ENCODE results near the gene ZNF665.
"Not testable (repeated sequence)": the region's sequence is repeated elsewhere in the genome, so short reads cannot be mapped to it uniquely, and the experiment has no call there.

ZNF665 gene

GRCh38 chr19:53192771-53193534 lies at the start of gene ZNF665:
ZNF665 (minus strand) TSS chr19:53193358; CDS start chr19:53182898, 10,460 bp downstream.
- no peaks in the 10 kb centered on the region for H3K9me3 ChIP-seq (ENCODE audit: control insufficient read depth, low read length)
- no peaks in the 10 kb centered on the region for H3K36me3 ChIP-seq (ENCODE audit: control insufficient read depth, insufficient read depth, low read length)
- peak within 1 kb of the TSS; percentile 93 for H3K9ac ChIP-seq (ENCODE audit: low read length)
- H3K4me3 ChIP-seq (ENCODE audit: low read length) = peak within 1 kb of the TSS; percentile 83
- peaks cover 18% of the 10 kb centered on the region for H3K4me1 ChIP-seq (ENCODE audit: control insufficient read depth, insufficient read depth, low read length)
- no peaks in the 10 kb centered on the region for H3K27me3 ChIP-seq (ENCODE audit: control insufficient read depth, insufficient read depth, low read length)

GRCh38 chr19:53237114-53237777 lies 44.1 kb upstream of the ZNF665 start:
- no peaks in the 10 kb centered on the region for H3K36me3 ChIP-seq (ENCODE audit: control insufficient read depth, insufficient read depth, low read length)
- H3K4me1 ChIP-seq (ENCODE audit: control insufficient read depth, insufficient read depth, low read length) = no peaks in the 10 kb centered on the region
- peaks cover 21% of the 10 kb centered on the region for H3K9me3 ChIP-seq (ENCODE audit: control insufficient read depth, low read length)
- no peak overlapping the region for H3K9ac ChIP-seq (ENCODE audit: low read length)
- H3K4me3 ChIP-seq (ENCODE audit: low read length) = no peak overlapping the region
- H3K27me3 ChIP-seq (ENCODE audit: control insufficient read depth, insufficient read depth, low read length) = no peaks in the 10 kb centered on the region

- Histone ChIP-seq H3K9ac (ENCODE audit: low read length) (no peak overlapping the region), H3K4me3 (ENCODE audit: low read length) (no peak overlapping the region), H3K9me3 (ENCODE audit: control insufficient read depth, low read length) (no peaks in the 10 kb centered on the region), H3K27me3 (ENCODE audit: control insufficient read depth, insufficient read depth, low read length) (no peaks in the 10 kb centered on the region), H3K4me1 (ENCODE audit: control insufficient read depth, insufficient read depth, low read length) (no peaks in the 10 kb centered on the region), H3K36me3 (ENCODE audit: control insufficient read depth, insufficient read depth, low read length) (no peaks in the 10 kb centered on the region)
These were observed 31.4 kb upstream of the ZNF665 start for GRCh38 chr19:53224606-53225005.

GRCh38 chr19:53222716-53223115 lies 29.6 kb upstream of the ZNF665 start:
- H3K4me1 ChIP-seq (ENCODE audit: control insufficient read depth, insufficient read depth, low read length); H3K36me3 ChIP-seq (ENCODE audit: control insufficient read depth, insufficient read depth, low read length); H3K9me3 ChIP-seq (ENCODE audit: control insufficient read depth, low read length); H3K4me3 ChIP-seq (ENCODE audit: low read length); H3K27me3 ChIP-seq (ENCODE audit: control insufficient read depth, insufficient read depth, low read length); H3K9ac ChIP-seq (ENCODE audit: low read length): not testable (repeated sequence)

- Histone ChIP-seq H3K4me3 (ENCODE audit: low read length) (no peak overlapping the region), H3K27me3 (ENCODE audit: control insufficient read depth, insufficient read depth, low read length) (no peaks in the 10 kb centered on the region), H3K4me1 (ENCODE audit: control insufficient read depth, insufficient read depth, low read length) (no peaks in the 10 kb centered on the region), H3K9me3 (ENCODE audit: control insufficient read depth, low read length) (peaks cover 37% of the 10 kb centered on the region), H3K36me3 (ENCODE audit: control insufficient read depth, insufficient read depth, low read length) (peaks cover 5% of the 10 kb centered on the region), H3K9ac (ENCODE audit: low read length) (no peak overlapping the region)
These were observed 19.7 kb upstream of the ZNF665 start for GRCh38 chr19:53212703-53213320.

- H3K36me3 ChIP-seq (ENCODE audit: control insufficient read depth, insufficient read depth, low read length); H3K4me1 ChIP-seq (ENCODE audit: control insufficient read depth, insufficient read depth, low read length): not testable (repeated sequence)
- H3K9me3 ChIP-seq (ENCODE audit: control insufficient read depth, low read length) = peaks cover 36% of the 10 kb centered on the region
These were observed 18.4 kb upstream of the ZNF665 start for GRCh38 chr19:53211554-53211953.

GRCh38 chr19:53196777-53197396 lies 3.7 kb upstream of the ZNF665 start:
- H3K4me3 ChIP-seq (ENCODE audit: low read length) = peak overlapping the region; percentile 91
- no peaks in the 10 kb centered on the region for H3K27me3 ChIP-seq (ENCODE audit: control insufficient read depth, insufficient read depth, low read length)
- H3K36me3 ChIP-seq (ENCODE audit: control insufficient read depth, insufficient read depth, low read length) = no peaks in the 10 kb centered on the region
- peaks cover 21% of the 10 kb centered on the region for H3K4me1 ChIP-seq (ENCODE audit: control insufficient read depth, insufficient read depth, low read length)
- peaks cover 23% of the 10 kb centered on the region for H3K9me3 ChIP-seq (ENCODE audit: control insufficient read depth, low read length)
- H3K9ac ChIP-seq (ENCODE audit: low read length) = peak overlapping the region; percentile 93

More at GRCh38 chr19:53211554-53211953, 18.4 kb upstream of the ZNF665 start:
- H3K4me3 ChIP-seq (ENCODE audit: low read length); H3K27me3 ChIP-seq (ENCODE audit: control insufficient read depth, insufficient read depth, low read length); H3K9ac ChIP-seq (ENCODE audit: low read length): not testable (repeated sequence)

GRCh38 chr19:53195265-53195903 lies 2.2 kb upstream of the ZNF665 start:
- Histone ChIP-seq H3K4me1 (ENCODE audit: control insufficient read depth, insufficient read depth, low read length) (peaks cover 21% of the 10 kb centered on the region), H3K9ac (ENCODE audit: low read length) (no peak overlapping the region), H3K9me3 (ENCODE audit: control insufficient read depth, low read length) (peaks cover 15% of the 10 kb centered on the region), H3K4me3 (ENCODE audit: low read length) (no peak overlapping the region), H3K27me3 (ENCODE audit: control insufficient read depth, insufficient read depth, low read length) (no peaks in the 10 kb centered on the region), H3K36me3 (ENCODE audit: control insufficient read depth, insufficient read depth, low read length) (no peaks in the 10 kb centered on the region)

GRCh38 chr19:53193535-53194222 lies 521 bp upstream of the ZNF665 start:
- Histone ChIP-seq H3K4me1 (ENCODE audit: control insufficient read depth, insufficient read depth, low read length) (peaks cover 21% of the 10 kb centered on the region), H3K27me3 (ENCODE audit: control insufficient read depth, insufficient read depth, low read length) (no peaks in the 10 kb centered on the region), H3K9me3 (ENCODE audit: control insufficient read depth, low read length) (no peaks in the 10 kb centered on the region), H3K36me3 (ENCODE audit: control insufficient read depth, insufficient read depth, low read length) (no peaks in the 10 kb centered on the region), H3K9ac (ENCODE audit: low read length) (no peak overlapping the region), H3K4me3 (ENCODE audit: low read length) (peak overlapping the region; percentile 49)

GRCh38 chr19:53190253-53190652 lies 2.9 kb downstream of the ZNF665 start:
- H3K9me3 ChIP-seq (ENCODE audit: control insufficient read depth, low read length) = no peaks in the 10 kb centered on the region
- H3K9ac ChIP-seq (ENCODE audit: low read length) = no peak overlapping the region
- no peak overlapping the region for H3K4me3 ChIP-seq (ENCODE audit: low read length)

GRCh38 chr19:53189691-53190198 lies 3.4 kb downstream of the ZNF665 start:
- H3K9me3 ChIP-seq (ENCODE audit: control insufficient read depth, low read length); H3K36me3 ChIP-seq (ENCODE audit: control insufficient read depth, insufficient read depth, low read length); H3K27me3 ChIP-seq (ENCODE audit: control insufficient read depth, insufficient read depth, low read length); H3K4me3 ChIP-seq (ENCODE audit: low read length); H3K9ac ChIP-seq (ENCODE audit: low read length): not testable (repeated sequence)
- peaks cover 14% of the 10 kb centered on the region for H3K4me1 ChIP-seq (ENCODE audit: control insufficient read depth, insufficient read depth, low read length)

More at GRCh38 chr19:53190253-53190652, 2.9 kb downstream of the ZNF665 start:
- no peaks in the 10 kb centered on the region for H3K36me3 ChIP-seq (ENCODE audit: control insufficient read depth, insufficient read depth, low read length)
- H3K27me3 ChIP-seq (ENCODE audit: control insufficient read depth, insufficient read depth, low read length) = no peaks in the 10 kb centered on the region
- peaks cover 14% of the 10 kb centered on the region for H3K4me1 ChIP-seq (ENCODE audit: control insufficient read depth, insufficient read depth, low read length)
